CD4-positive, CD25-positive, alpha-beta regulatory T cell (primary cell): ENCODE measurements around the gene BOLA3. TPM values are rescaled to one million over a fixed set of nuclear protein-coding genes. Genes with fewer than 3 reads are reported as not detected.
"Not testable (repeated sequence)": the region's sequence is repeated elsewhere in the genome, so short reads cannot be mapped to it uniquely, and the experiment has no call there.

Experiments
- ATAC-seq, 2 donors: fragments of 150-1000 bp; cut with Tn5 transposase; one replicate each; pipeline ENCODE4 v1.10.0; 2021; ENCODE audit warnings: low read depth in 2 of 2, moderate number of reproducible peaks in 2 of 2, moderate library complexity in 1 of 2
- DNase-seq, 3 donors: peaks; one replicate each; pipeline versions ENCODE4 v3.0.0 to v3.0.0-alpha.2; 2012 to 2022; ENCODE audit warnings: mixed read lengths in 1 of 3
- H3K27ac ChIP-seq: one replicate; pipeline ENCODE4 v1.7.0; 2013; ENCODE audit warnings: mild to moderate bottlenecking, low read length; ENCODE audit not compliant: insufficient read depth, poor library complexity, severe bottlenecking
- H3K27me3 ChIP-seq: one replicate; pipeline ENCODE4 v1.7.0; 2013; ENCODE audit warnings: low read length; ENCODE audit not compliant: control insufficient read depth, insufficient read depth
- H3K36me3 ChIP-seq: one replicate; pipeline ENCODE4 v1.7.0; 2013; ENCODE audit warnings: mild to moderate bottlenecking, low read length, moderate library complexity; ENCODE audit not compliant: control insufficient read depth, insufficient read depth
- H3K4me1 ChIP-seq: 2 replicates; pipeline ENCODE4 v1.7.0; 2013; ENCODE audit warnings: mild to moderate bottlenecking, low read length; ENCODE audit not compliant: insufficient read depth, control insufficient read depth, poor library complexity, severe bottlenecking
- H3K4me3 ChIP-seq: one replicate; pipeline ENCODE4 v1.7.0; 2013; ENCODE audit warnings: low read depth, mild to moderate bottlenecking, low read length, moderate library complexity
- H3K9me3 ChIP-seq, 2 experiments: 1 replicate in 1 of 2; 2 replicates in 1 of 2; pipeline ENCODE4 v1.7.0; 2013; ENCODE audit warnings: low read length in 2 of 2, mild to moderate bottlenecking in 1 of 2, moderate library complexity in 1 of 2; ENCODE audit not compliant: control insufficient read depth in 2 of 2
- H3K27ac Mint-ChIP-seq, 3 donors: one replicate each; pipeline ENCODE4 v1.8.0; 2020 to 2022; ENCODE audit warnings: mild to moderate bottlenecking in 3 of 3, mixed read lengths in 3 of 3, moderate library complexity in 2 of 3
- H3K27me3 Mint-ChIP-seq: one replicate; pipeline ENCODE4 v1.8.0; 2022; ENCODE audit warnings: mild to moderate bottlenecking, mixed read lengths
- H3K36me3 Mint-ChIP-seq: one replicate; pipeline ENCODE4 v1.8.0; 2020; ENCODE audit warnings: mixed read lengths
- H3K4me1 Mint-ChIP-seq, 4 donors: one replicate each; pipeline ENCODE4 v1.8.0; 2020 to 2022; ENCODE audit warnings: mixed read lengths in 4 of 4, mild to moderate bottlenecking in 1 of 4
- H3K4me3 Mint-ChIP-seq, 4 donors: one replicate each; pipeline ENCODE4 v1.8.0; 2020 to 2022; ENCODE audit warnings: mild to moderate bottlenecking in 4 of 4, mixed read lengths in 4 of 4, moderate library complexity in 3 of 4
- H3K9me3 Mint-ChIP-seq, 7 donors: one replicate each; pipeline ENCODE4 v1.8.0; 2020 to 2022; ENCODE audit warnings: mixed read lengths in 7 of 7, mild to moderate bottlenecking in 3 of 7, moderate library complexity in 2 of 7
- polyA plus RNA-seq, 4 donors: library from polyadenylated mRNA; unstranded; fragments of 300-500 nt; fragmentation: Illumina TruSeq; gene quantifications; one replicate each; pipeline ENCODE4 v1.2.3, GENCODE V29; 2021
- total RNA-seq: library from RNA; stranded (reverse); gene quantifications from one replicate; pipeline ENCODE4 v1.2.3, GENCODE V29; 2022

BOLA3 gene
- total and polyA plus RNA-seq, 5 donors from 2014 or later = 12.1 to 76.4 (median 63.0) TPM

GRCh38 chr2:74093840-74094239 lies 53.9 kb downstream of the BOLA3 start:
- H3K27ac Mint-ChIP-seq = peak overlapping the region in 2 of 3 donors; percentile 75 to 82
- no peak overlapping the region for H3K27ac ChIP-seq
- H3K36me3 ChIP-seq = peaks cover 70% of the 10 kb centered on the region
- no peak overlapping the region for H3K4me3 Mint-ChIP-seq
- H3K27me3 Mint-ChIP-seq = no peaks in the 10 kb centered on the region
- no peak overlapping the region for H3K4me3 ChIP-seq
- H3K27me3 ChIP-seq = no peaks in the 10 kb centered on the region
- H3K4me1 ChIP-seq = no peaks in the 10 kb centered on the region
- peaks cover 0 to 3% (median 0%) of the 10 kb centered on the region in 4 donors for H3K4me1 Mint-ChIP-seq
- no peaks in the 10 kb centered on the region for H3K9me3 ChIP-seq
- DNase-seq (no peak), ATAC-seq (no peak)
- peaks cover 51% of the 10 kb centered on the region for H3K36me3 Mint-ChIP-seq
- H3K9me3 Mint-ChIP-seq = no peaks in the 10 kb centered on the region

GRCh38 chr2:74093426-74093825 lies 54.3 kb downstream of the BOLA3 start:
- no peaks in the 10 kb centered on the region for H3K9me3 Mint-ChIP-seq
- H3K27me3 Mint-ChIP-seq = no peaks in the 10 kb centered on the region
- H3K4me3 Mint-ChIP-seq = no peak overlapping the region
- Histone ChIP-seq H3K4me3 (no peak overlapping the region), H3K4me1 (no peaks in the 10 kb centered on the region), H3K27ac (no peak overlapping the region), H3K36me3 (peaks cover 68% of the 10 kb centered on the region), H3K9me3 (no peaks in the 10 kb centered on the region), H3K27me3 (no peaks in the 10 kb centered on the region)
- H3K4me1 Mint-ChIP-seq = peaks cover 0 to 3% (median 0%) of the 10 kb centered on the region in 4 donors
- H3K27ac Mint-ChIP-seq = peak overlapping the region in 2 of 3 donors; percentile 72 to 86
- ATAC-seq = no peak
- DNase-seq = no peak
- peaks cover 49% of the 10 kb centered on the region for H3K36me3 Mint-ChIP-seq

GRCh38 chr2:74092275-74092674 lies 55.4 kb downstream of the BOLA3 start:
- Histone ChIP-seq H3K36me3 (peaks cover 73% of the 10 kb centered on the region), H3K27ac (no peak overlapping the region), H3K9me3 (no peaks in the 10 kb centered on the region), H3K4me1 (no peaks in the 10 kb centered on the region), H3K27me3 (no peaks in the 10 kb centered on the region), H3K4me3 (no peak overlapping the region)
- H3K4me3 Mint-ChIP-seq = no peak overlapping the region
- ATAC-seq (no peak), DNase-seq (no peak)
- H3K27ac Mint-ChIP-seq = no peak overlapping the region
- H3K27me3 Mint-ChIP-seq = no peaks in the 10 kb centered on the region
- H3K9me3 Mint-ChIP-seq = no peaks in the 10 kb centered on the region
- peaks cover 45% of the 10 kb centered on the region for H3K36me3 Mint-ChIP-seq
- H3K4me1 Mint-ChIP-seq = peaks cover 0 to 1% (median 0%) of the 10 kb centered on the region in 4 donors

- Histone ChIP-seq H3K27ac (no peak overlapping the region), H3K36me3 (peaks cover 80% of the 10 kb centered on the region), H3K9me3 (no peaks in the 10 kb centered on the region), H3K4me1 (no peaks in the 10 kb centered on the region), H3K4me3 (no peak overlapping the region), H3K27me3 (no peaks in the 10 kb centered on the region)
- H3K4me1 Mint-ChIP-seq = peaks cover 0 to 2% (median 0%) of the 10 kb centered on the region in 4 donors
- peak overlapping the region in 1 of 3 donors; percentile 96 for H3K27ac Mint-ChIP-seq
- H3K4me3 Mint-ChIP-seq = no peak overlapping the region
- ATAC-seq = no peak
- peaks cover 48% of the 10 kb centered on the region for H3K36me3 Mint-ChIP-seq
- no peaks in the 10 kb centered on the region for H3K27me3 Mint-ChIP-seq
- H3K9me3 Mint-ChIP-seq = no peaks in the 10 kb centered on the region
- DNase-seq = no peak
These were observed 56.3 kb downstream of the BOLA3 start for GRCh38 chr2:74091391-74091790.

GRCh38 chr2:74089816-74090745 lies 57.6 kb downstream of the BOLA3 start:
- no peak for ATAC-seq
- H3K4me1 ChIP-seq = no peaks in the 10 kb centered on the region
- H3K9me3 ChIP-seq = no peaks in the 10 kb centered on the region
- DNase-seq = no peak
- peaks cover 84% of the 10 kb centered on the region for H3K36me3 ChIP-seq
- no peak overlapping the region for H3K4me3 ChIP-seq
- Mint-ChIP-seq H3K27ac (no peak overlapping the region), H3K36me3 (peaks cover 41% of the 10 kb centered on the region), H3K27me3 (no peaks in the 10 kb centered on the region), H3K4me3 (no peak overlapping the region), H3K9me3 (no peaks in the 10 kb centered on the region), H3K4me1 (peaks cover 0 to 2% (median 0%) of the 10 kb centered on the region in 4 donors)
- H3K27ac ChIP-seq = no peak overlapping the region
- no peaks in the 10 kb centered on the region for H3K27me3 ChIP-seq

- not testable (repeated sequence) for H3K4me3 ChIP-seq, H3K9me3 Mint-ChIP-seq, DNase-seq, H3K27me3 Mint-ChIP-seq, H3K4me1 Mint-ChIP-seq, H3K9me3 ChIP-seq, H3K4me1 ChIP-seq, H3K27ac Mint-ChIP-seq, ATAC-seq, H3K27ac ChIP-seq, H3K27me3 ChIP-seq, H3K4me3 Mint-ChIP-seq
- H3K36me3 ChIP-seq = peaks cover 70% of the 10 kb centered on the region
- H3K36me3 Mint-ChIP-seq = peaks cover 32% of the 10 kb centered on the region
These were observed 59.0 kb downstream of the BOLA3 start for GRCh38 chr2:74088676-74089075.

GRCh38 chr2:74087696-74088095 lies 60.0 kb downstream of the BOLA3 start:
- peaks cover 40% of the 10 kb centered on the region for H3K36me3 Mint-ChIP-seq
- Histone ChIP-seq H3K36me3 (peaks cover 69% of the 10 kb centered on the region), H3K27me3 (no peaks in the 10 kb centered on the region), H3K27ac (no peak overlapping the region), H3K9me3 (no peaks in the 10 kb centered on the region), H3K4me1 (no peaks in the 10 kb centered on the region), H3K4me3 (no peak overlapping the region)
- ATAC-seq (no peak), DNase-seq (no peak)
- no peaks in the 10 kb centered on the region for H3K27me3 Mint-ChIP-seq
- H3K9me3 Mint-ChIP-seq = no peaks in the 10 kb centered on the region
- H3K4me1 Mint-ChIP-seq = peaks cover 0 to 2% (median 0%) of the 10 kb centered on the region in 4 donors
- H3K27ac Mint-ChIP-seq = peak overlapping the region in 2 of 3 donors; percentile 26 to 67
- H3K4me3 Mint-ChIP-seq = no peak overlapping the region

GRCh38 chr2:74086021-74086420 lies 61.7 kb downstream of the BOLA3 start:
- Histone ChIP-seq H3K27me3 (no peaks in the 10 kb centered on the region), H3K27ac (no peak overlapping the region), H3K9me3 (no peaks in the 10 kb centered on the region), H3K36me3 (peaks cover 71% of the 10 kb centered on the region), H3K4me3 (no peak overlapping the region), H3K4me1 (no peaks in the 10 kb centered on the region)
- no peak for DNase-seq
- ATAC-seq = no peak
- H3K36me3 Mint-ChIP-seq = peaks cover 45% of the 10 kb centered on the region
- H3K27me3 Mint-ChIP-seq = no peaks in the 10 kb centered on the region
- peaks cover 0 to 6% (median 2%) of the 10 kb centered on the region in 4 donors for H3K4me1 Mint-ChIP-seq
- H3K9me3 Mint-ChIP-seq = no peaks in the 10 kb centered on the region
- H3K27ac Mint-ChIP-seq = peak overlapping the region in 1 of 3 donors; percentile 35
- no peak overlapping the region for H3K4me3 Mint-ChIP-seq
